HG02571 (cell line): ENCODE results near the gene LYAR.
A peak's percentile ranks its signal among the peaks of the same experiment; 100 is the strongest.
"Not testable (repeated sequence)": the region's sequence is repeated elsewhere in the genome, so short reads cannot be mapped to it uniquely, and the experiment has no call there.

Experiments
- ATAC-seq: cut with Tn5 transposase; IDR thresholded peaks from one replicate; pipeline ENCODE4 v1.9.1; 2021; ENCODE audit warnings: mild to moderate bottlenecking, moderate library complexity; ENCODE audit not compliant: unreplicated experiment

LYAR gene

DNA sequence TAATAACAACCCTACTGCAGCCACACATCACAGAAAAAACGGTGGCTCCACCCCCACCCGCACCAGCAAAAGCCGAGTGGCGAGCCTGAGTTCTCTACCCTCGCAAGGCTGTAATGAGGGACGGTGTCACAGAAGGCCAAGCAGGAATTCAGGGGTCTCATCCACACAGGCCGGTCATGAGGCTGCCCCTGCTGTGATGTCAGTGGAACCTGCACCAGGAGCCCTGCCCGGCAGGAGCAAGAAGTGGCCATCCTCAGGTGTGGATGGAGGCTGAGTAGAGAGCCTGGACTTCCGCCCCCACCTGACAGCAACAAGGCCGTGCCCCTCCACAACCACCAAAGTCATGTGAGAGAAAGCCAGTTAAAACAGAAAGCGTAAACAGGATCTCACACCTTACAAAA is 20.6 kb downstream of the LYAR start:
- no peak for ATAC-seq

DNA sequence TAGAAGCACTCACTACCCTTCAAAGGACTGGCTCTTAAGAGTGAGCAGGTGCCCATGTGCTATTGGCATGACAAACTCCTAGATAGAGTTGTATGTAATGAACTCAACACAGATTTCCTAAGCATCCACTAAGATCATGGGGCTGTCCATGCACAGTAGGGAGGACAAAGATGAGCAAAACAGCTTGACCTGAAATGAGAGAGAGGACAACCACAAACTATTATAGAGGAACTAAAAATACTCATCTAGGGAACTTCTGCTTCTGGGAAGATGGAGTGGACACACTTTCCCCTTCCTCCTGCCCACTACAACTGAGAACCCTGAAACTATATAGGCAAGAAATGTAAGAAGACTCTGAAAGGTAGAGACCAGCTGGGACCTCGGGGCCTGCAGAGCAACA is 21.2 kb downstream of the LYAR start:
- no peak for ATAC-seq

DNA sequence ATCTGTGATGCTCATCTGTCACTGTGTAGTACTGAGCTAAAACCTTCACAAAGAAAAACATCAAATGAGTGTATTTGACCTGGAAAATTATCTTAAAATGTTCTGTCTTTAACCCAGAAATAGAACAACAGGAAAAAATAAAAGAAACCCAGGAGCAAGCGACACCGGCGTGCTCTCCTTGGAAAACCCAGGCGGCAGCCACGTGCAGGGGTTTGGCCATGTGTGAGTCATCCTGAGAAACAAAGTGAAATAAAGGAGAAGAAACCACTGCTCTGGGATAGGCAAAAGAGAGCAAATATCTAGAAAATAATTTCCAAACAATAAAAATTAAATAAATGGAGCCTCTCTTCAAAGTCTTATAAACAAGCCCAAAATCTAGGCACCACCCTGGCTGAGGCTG is 22.0 kb downstream of the LYAR start:
- ATAC-seq = no peak

DNA sequence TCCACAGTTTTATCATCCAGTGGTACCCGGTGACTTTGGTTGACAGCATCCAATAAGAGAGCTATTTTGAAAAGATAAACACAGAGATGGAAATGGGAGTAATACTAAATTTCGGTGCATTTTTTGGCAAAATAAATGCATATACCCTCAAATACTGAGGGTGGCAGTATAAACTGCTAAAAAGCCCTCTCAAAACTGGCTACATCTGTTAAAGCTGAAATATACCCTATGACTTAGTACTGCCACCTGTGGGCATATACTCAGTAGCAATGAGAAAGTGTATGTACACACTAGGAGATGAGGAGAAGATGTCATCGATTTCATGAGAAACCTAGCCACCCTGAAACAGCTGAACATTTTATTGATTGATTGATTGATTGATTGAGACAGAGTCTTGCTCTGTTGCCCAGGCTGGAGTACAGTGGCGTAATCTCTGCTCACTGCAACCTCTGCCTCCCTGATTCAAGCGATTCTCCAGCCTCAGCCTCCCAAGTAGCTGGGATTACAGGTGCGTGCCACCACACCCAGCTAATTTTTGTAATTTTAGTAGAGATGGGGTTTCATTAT is 29.7 kb downstream of the LYAR start:
- no peak for ATAC-seq

DNA sequence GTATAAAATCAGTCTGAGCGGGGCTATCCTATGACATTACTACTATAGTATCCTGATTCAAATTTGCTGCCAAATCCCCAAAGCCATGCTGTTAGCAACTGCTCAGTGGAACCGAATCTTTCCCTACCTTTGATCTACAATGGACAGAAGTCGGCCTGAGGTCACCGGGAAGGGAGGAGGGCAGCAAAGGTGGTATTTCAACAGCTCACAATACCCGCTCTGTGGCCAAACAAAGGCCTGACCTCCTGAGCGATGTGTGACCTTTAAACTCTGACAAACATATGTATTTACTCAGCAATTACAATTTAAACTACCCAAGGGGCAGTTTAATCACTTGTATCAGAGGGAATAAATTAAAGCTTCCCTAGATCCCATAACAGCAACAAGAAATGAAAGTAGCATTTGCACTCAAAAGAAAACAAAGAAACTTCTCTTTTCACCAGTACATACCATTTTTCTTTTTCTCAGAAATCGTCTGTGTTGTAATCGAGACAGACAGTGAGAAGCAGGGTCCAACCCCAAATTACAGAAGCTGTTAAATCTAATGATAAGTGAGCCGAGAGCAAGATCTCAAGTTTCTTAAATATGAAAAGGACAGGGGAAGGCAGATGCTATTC is 30.4 kb downstream of the LYAR start:
- no peak for ATAC-seq

DNA sequence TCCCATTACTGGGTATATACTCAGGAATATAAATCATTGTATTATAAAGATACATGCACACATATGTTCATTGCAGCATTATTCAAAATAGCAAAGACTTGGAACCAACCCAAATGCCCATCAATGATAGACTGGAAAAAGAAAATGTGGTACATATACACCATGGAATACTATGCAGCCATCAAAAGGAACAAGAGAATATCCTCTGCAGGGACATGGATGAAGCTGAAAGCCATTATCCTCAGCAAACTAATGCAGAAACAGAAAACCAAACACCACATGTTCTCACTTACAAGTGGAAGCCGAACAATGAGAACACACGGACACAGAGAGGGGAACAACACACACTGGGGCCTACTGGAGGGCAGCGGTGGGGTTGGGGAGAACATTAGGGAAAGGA is 32.2 kb downstream of the LYAR start:
- ATAC-seq = not testable (repeated sequence)

DNA sequence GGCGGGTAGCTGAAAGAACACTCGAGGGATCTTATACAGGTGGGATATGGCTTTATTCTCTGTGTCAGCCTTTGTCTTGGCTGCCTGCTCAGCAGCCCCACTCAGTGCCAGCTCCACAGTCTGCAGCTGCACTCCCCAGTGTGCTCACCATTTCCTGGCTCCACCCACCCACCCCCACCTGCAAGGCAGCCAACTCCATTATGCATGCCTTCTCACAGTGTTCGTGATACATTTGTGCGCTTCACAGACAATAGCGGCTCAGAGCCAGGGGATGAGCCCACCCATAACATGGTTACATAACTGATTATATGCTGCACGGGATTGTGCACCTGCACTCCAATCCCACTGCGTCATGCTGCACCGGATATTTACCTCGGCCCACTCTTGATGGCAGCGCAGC is 33.2 kb downstream of the LYAR start:
- ATAC-seq = no peak

DNA sequence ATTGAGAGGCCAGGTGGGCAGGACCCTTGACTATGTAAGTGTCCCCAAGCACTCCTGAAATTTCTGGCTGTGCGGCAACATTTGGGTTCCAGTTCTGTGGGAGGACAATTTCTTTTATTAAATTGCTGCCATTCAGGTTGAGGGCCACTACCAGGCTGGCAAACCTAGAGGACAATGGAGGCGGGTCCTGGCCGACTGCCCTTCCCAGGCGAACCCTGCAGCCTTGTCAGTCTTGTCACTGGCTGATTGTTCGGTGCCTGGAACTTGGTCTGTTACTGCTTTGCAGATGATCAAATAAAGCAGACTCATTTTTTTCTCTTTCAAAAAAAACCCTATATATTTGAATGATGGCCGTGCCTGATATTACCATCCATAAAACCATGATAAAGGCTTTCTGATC is 35.3 kb downstream of the LYAR start:
- no peak for ATAC-seq

DNA sequence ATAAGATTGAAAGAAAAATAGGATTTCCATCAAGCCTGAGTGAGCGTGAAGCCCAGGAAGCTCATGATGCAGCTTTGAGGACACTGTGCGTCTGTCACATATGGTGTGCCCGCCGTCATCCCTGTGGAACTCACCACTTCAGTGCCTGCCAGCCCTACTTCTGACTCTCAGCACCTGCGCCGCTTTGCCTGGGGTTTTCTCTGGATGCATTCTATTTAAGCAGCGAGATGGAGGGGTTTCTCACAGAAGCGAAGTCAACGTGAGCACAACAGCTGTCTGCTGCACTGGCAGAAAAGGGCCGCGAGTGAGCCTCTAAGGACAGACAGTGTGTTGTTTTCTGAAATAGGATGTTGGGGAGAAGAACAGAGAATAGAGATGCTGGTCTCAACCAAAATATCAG is 35.8 kb downstream of the LYAR start:
- no peak for ATAC-seq

DNA sequence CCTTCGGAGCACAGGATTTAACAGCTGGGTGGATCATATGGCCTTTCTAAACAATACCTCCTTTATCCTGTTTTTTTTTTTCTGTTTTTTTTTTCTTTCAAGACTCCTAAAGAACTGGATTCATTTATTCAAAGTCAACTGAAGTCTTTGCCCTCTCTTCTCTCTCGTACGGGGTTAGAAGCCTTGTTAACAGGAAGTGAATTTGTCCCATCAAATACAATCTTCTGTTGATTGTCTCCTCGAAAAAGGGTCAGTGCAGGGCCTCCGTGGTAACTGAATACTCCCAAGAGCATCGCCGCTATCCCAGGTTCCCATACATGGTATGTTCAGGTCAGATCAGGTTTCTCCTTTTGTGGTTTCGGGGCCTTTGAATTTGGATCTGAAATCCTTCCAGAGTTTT is 40.1 kb downstream of the LYAR start:
- ATAC-seq = no peak

DNA sequence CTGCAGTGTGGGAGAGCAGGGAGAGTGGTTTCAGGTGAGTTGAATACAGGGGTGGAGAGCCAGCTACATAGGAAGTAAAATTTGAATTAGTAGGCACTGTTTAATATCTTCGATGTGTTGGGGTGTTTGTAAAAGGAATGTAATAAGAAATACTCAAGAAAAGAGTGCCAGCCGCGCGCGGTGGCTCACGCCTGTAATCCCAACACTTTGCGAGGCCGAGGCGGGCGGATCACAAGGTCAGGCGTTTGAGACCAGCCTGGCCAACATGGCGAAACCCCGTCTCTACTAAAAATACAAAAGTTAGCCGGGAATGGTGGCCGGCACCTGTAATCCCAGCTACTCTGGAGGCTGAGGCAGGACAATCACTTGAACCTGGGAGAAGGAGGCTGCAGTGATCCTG is 40.6 kb downstream of the LYAR start:
- not testable (repeated sequence) for ATAC-seq

DNA sequence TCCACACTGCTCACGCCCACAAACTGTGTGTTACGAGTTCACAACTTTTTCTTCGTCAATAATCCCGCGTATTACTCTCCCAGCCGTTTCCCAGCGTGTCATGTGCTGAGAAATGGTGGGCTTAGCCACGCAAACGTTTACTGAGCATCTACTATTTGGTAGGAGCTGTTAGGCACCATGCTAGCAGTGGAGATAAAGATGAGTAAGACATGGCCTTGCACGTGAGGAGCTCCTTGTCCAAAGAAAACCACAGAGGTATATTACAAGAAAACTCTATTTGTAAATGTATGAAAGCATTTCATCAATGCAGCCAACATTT is 41.1 kb downstream of the LYAR start:
- no peak for ATAC-seq

DNA sequence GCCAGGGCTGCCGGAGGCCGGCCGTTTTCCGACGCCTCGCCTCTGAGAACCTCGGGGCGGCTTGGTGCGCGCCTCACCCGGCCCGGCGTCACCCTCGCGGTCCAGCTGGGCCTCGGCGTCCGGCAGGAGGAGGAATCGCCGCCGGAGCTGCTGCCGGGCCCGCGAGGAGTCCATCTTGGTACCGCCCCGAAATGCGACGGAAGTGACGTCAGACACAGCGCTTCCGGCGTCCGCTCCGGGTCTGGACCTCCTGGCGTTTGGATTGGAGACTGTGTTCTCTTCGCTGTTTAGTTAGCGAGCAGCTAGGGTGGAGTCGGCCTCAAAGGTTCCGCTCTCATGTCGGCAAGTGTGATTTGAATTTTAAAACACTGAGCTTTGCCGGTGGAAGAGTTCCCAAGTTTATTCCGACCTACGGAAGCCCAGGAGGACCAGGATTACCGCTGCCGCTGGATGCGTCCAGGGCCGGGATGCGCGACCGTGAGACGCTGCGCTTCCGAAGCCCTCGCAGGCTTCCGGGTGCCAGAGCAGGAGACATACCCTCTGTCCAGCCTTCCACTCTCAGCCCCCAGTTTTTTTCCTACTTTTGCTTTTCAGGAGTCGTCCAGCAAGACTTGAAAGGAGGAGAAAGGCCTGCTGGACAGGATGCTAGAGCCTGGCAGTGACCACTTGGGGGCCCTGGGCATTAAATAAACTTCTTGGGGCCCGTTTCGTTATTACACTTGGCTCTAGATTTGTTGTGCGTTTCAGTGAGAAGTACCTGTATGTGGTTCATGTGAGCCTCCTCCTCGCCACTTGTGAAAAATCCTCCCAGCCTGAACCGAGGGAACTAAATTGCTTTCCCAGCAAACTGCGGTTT is 41.7 kb downstream of the LYAR start, which contains the start of gene TMEM128:
TMEM128 (minus strand) TSS at position 195 of the 856 bp plus-strand sequence; CDS start at position 174, 21 bp downstream.
- ATAC-seq = peak; percentile 97

DNA sequence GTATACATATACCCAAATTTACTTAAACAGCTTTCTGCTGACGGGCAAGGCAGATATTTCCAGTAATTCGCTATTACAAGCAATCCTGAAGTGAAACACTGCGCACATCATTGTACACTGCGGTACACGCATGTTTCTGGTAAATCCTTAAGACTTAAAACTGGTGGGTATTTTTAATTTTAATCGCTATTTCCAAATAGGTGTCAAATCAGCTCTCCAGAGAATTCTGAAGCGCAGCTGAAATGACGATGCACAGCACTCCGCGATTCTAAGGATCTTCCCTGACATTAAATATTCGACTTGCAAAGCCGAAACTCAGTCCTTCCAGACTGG is 42.3 kb downstream of the LYAR start:
- ATAC-seq = peak; percentile 5

DNA sequence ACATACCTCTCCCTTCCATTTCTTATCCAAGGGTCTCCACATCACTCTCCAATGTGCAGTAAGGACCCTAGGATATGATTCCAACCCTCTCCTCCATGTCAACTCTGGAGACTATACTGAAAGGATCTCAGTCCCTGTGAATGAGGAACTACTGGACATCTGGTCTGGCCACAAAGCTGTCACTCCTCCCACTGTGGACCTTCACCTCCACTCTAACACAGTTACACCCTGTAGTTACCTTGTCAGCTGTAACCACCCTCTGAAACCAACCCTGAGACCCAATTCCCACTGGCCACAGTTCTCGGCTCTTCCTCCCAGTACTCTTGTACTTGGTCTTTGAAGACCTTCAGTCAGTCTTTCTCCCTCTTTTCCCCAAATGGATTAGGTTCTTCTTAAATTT is 44.8 kb downstream of the LYAR start:
- no peak for ATAC-seq

DNA sequence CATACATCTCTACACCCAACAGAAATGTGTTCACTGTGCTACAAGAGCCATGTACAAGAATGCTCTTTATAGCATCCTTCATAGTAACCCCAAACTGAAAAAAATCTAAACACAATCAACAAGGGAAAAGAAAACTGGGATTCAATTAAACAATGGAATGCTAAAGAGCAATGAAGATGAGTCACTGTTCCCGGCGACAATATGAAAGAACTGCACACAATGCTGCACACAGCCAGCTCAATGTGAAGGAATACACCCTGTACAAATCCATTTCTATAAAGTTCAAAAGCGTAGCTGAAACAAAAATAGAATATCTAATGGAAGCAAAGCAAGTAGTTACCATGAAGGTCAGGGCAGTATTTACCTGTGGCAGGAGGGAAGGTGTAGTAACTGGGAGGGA is 50.4 kb downstream of the LYAR start:
- not testable (repeated sequence) for ATAC-seq

DNA sequence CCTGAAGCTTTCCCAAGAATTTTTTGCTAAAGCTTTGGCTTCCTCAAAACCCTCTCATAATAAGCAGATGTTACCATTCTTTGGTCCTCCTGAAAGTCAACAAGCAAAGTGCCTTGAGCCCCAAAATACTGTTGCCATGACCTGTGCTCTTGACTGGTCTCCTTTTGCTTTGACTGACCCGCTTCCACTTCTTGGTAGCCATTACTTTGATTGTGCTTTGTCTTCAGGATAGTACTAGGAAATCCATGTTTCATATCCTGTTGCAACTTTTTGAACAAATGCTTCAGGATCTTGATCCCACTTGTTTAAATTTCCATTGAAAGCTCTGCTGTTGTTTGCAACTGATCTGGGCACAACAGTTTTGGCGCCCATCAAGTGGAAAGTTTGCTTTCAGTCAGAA is 56.3 kb downstream of the LYAR start:
- no peak for ATAC-seq

DNA sequence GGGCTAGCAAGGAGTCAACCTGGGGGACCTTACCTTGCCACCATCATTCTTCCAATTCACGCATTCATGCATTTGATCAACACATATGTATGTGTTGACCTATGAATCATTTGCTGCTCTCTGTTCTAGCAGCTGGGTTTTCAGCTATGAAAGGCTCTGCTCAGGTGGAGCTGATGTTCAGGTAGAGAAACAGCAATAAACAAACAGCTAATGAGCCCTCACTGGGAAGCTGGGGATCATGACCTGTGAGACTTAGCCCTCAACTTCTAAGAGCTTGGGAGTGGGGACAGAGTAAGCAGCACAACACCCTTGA is 61.6 kb downstream of the LYAR start:
- no peak for ATAC-seq

DNA sequence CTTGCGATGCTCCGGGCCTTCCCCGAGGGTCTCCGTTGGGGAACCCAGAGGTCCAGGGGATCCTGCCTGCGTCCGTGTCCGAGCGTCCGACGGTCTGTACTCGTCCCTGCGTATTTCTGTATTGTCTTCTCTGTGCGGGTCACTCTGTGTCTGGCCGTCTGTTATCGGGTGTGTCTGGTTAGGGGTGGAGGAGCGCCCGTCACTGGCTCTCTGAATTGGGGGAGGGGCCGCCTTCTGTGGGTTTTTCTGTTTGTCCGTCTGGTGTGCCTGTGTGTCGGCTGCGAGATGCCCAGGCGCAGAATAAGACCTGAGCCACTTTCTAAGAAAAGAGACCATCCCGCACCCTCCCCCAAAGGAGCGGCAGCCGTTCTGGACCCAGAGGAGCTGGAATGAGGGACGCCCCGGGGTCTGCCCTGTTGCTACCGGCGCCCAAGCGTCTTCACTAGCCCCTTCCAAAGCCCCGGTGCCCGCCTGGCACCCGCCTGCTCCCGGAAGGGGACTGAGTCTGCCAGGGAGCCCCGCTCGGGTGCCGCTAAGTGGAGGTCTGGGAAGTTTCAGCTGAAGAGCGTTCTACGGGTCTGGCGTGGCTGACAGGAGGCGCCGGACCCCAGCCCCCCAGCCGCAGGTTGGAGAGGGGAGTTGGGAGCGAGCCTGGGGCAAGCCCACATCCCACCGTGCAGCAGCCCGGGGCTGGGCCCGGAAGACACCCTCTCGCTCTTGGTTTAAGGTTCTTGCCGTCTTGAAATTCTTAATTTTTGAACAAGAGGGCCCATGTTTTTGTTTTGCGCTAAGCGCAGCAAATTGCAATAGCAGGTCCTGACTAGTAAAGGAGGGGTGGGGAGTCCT is 62.2 kb downstream of the LYAR start:
- no peak for ATAC-seq

DNA sequence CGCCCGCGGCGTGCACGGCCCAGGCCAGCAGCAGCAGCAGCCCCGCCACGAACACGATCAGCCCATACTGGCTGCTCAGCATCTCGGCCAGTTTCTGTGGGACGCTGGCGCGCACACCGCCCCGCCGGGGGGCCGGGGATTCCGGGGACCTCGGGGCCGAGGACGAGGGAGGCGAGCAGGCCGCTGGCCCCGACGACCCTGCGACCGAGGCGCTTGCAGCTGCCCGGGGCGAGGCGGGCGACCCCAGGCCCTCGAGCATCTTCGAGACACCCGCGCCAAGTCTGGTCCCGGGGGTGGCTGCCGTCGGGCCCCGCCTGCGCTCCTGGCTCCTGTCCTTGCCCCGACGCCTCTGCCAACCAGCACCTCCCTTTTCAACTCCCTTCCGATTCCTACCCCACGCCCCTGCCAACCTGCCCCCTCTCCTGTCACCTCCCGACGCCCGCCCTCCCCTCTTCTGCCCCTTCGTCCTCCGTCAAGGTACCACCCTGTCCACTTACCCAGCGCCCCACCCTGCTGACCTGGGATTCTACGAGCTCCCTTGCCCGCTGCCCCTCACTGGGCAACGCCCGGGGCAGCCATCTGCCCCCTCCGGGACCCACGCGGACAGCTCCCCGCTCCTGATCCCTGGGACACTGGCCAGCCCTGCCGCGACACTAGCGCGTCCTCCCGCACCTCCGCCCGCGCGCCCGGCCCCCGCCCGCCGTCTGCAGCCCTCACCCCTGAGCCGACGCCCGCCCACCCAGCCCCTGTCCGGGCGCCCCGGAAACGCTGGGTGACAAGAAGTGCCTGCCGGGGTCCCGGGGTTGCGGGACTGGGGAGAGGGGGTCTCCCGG is 63.1 kb downstream of the LYAR start, which contains the start of gene OTOP1:
OTOP1 (minus strand) TSS at position 324 of the 833 bp plus-strand sequence; CDS start at position 259, 65 bp downstream.
- ATAC-seq = no peak
